ENCODE measurements around the gene ZNF664.

ZNF664 gene

DNA sequence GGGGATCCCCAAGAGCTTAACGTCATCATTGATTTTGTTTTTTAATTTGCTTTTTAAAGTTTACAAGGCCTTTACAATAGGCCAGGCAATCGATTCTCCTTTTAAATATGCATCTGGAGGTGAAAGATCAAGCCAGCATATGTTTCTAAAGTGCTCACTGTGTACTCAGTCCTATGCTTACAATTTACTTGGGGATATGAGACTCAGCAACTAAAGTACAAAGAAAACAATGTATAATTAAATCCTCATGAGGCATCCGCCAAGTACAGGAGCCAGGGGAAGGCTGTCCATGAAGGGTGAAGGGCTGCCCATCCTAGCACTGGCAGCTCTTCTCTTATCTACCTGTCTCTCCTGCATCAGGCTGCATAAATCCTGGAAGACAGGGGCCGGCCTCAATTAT lies 12.2 kb upstream of the ZNF664 start:
- no peak for DNase-seq (ENCODE audit: extremely low spot score)
- ChIA-PET POLR2A (no interaction called here), CTCF (interaction anchor here (0.8 to 1.4 kb wide), 2 partner anchors 55 to 1236 kb away, joined by 3 read pairs; no protein-coding TSS in a partner anchor)
- TF ChIP-seq FOXK2 (IDR thresholded peaks at IDR 0.05) = no peak
- no peak for TF ChIP-seq ARNT (IDR thresholded peaks at IDR 0.05)
- no peak for TF ChIP-seq SP1 (IDR thresholded peaks at IDR 0.05)
- TF ChIP-seq BHLHE40 (IDR thresholded peaks at IDR 0.05; ENCODE audit: borderline replicate concordance) = no peak
- TF ChIP-seq FOXM1 (IDR thresholded peaks at IDR 0.05; ENCODE audit: borderline replicate concordance) = no peak
- TF ChIP-seq SUZ12 (IDR thresholded peaks at IDR 0.05) = no peak
- TF ChIP-seq, protein P1, sequence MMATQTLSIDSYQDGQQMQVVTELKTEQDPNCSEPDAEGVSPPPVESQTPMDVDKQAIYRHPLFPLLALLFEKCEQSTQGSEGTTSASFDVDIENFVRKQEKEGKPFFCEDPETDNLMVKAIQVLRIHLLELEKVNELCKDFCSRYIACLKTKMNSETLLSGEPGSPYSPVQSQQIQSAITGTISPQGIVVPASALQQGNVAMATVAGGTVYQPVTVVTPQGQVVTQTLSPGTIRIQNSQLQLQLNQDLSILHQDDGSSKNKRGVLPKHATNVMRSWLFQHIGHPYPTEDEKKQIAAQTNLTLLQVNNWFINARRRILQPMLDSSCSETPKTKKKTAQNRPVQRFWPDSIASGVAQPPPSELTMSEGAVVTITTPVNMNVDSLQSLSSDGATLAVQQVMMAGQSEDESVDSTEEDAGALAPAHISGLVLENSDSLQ (IDR thresholded peaks at IDR 0.05) = no peak
- no peak for TF ChIP-seq TARDBP (IDR thresholded peaks at IDR 0.05)
- TF ChIP-seq L3MBTL2 (conservative IDR thresholded peaks at IDR 0.05) = no peak
- TF ChIP-seq FOXA1 (IDR thresholded peaks at IDR 0.05) = no peak
- TF ChIP-seq LEF1 (IDR thresholded peaks at IDR 0.05; ENCODE audit: borderline replicate concordance) = no peak
- TF ChIP-seq CTBP1 (IDR thresholded peaks at IDR 0.05; ENCODE audit: borderline replicate concordance) = no peak

DNA sequence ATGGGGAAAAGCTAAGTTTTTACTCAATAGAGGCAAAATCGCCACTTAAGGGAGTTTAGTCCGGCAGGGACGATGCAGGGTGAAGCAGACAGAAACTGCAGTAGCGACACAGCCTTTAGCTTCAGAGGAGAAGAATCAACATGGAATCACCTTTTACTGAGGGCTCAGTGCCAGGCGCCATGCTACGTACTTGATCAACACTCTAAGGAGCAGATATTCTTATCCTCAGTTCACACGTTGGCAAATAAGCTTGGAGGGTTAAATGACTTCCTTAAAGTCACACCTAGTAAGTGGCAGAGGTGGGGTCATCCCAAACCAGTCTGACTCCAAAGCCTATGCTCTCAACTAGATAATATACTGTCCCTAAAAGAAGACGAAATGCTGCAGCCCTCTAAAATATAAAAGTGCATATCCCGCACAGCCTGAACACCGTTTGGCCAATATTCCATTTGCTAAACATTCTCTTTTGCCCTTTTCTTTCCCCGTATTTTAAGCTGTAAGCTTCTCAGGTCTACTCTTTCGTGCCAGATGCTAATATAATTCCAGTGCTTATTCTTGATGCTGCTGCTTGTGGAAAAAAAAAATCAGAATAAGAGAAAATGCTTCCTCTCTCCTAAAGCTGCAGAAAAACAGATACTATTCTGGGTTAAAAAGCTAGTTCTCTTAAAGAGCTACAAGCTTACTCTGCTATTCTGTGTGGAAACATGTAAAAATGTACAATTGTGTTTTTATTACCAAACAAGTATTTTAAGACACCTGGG lies 11.2 kb upstream of the ZNF664 start:
- ChIA-PET CTCF (interaction anchor here (0.6 kb wide), 1 partner anchor 499 kb away, joined by 3 read pairs; no protein-coding TSS in a partner anchor), POLR2A (no interaction called here)
- DNase-seq (ENCODE audit: extremely low spot score) = no peak
- TF ChIP-seq ARNT (IDR thresholded peaks at IDR 0.05) (no peak), BHLHE40 (IDR thresholded peaks at IDR 0.05; ENCODE audit: borderline replicate concordance) (no peak), NFRKB (IDR thresholded peaks at IDR 0.05) (no peak), FOXM1 (IDR thresholded peaks at IDR 0.05; ENCODE audit: borderline replicate concordance) (no peak), ZNF384 (IDR thresholded peaks at IDR 0.05) (no peak), TARDBP (IDR thresholded peaks at IDR 0.05) (no peak), L3MBTL2 (conservative IDR thresholded peaks at IDR 0.05) (no peak), SP1 (IDR thresholded peaks at IDR 0.05) (no peak), ELF4 (IDR thresholded peaks at IDR 0.05) (no peak)
- TF ChIP-seq, protein P1 (IDR thresholded peaks at IDR 0.05) = no peak

DNA sequence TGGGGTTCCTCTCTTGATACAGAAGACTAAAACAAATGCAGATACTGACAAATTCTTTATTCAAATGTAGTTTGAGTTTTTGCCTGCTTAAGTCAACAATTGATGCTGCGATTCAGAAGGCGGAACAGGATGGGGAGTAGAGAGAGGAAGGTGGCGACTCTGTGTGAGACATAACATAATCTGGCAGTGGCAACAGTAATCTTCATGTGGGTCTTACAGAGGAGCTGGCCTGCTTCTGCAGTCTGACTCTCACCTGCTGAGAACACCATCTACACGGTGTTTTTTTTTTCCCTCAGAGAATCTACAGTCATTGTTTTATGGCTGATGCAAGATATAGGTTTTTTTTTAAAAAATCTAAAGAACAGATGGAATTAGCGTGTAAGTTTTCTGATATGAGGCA lies 10.5 kb upstream of the ZNF664 start:
- POLR2A ChIA-PET = no interaction called here
- CTCF ChIA-PET = interaction anchor here (0.6 kb wide), 1 partner anchor 500 kb away, joined by 3 read pairs; no protein-coding TSS in a partner anchor
- no peak for DNase-seq (ENCODE audit: extremely low spot score)
- TF ChIP-seq FOXK2 (IDR thresholded peaks at IDR 0.05) = no peak

DNA sequence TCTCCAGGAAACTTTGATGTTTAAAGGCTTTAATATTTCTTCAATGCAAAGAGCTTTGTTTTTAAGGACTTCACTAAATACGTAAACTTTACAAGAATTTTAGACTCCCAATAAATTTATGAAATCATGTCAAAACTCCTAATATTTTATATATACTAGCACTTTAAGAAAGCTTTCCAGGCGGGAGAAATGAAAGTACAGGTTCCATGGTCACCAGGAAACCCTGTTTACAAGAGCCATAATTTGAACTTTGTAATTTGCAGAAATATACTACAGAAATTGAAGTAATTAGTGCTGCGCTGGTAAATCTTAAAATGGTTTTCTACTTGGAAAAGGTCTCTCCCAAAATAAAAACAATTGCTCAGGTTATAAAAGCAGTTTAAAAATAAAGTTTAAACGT lies 9.2 kb upstream of the ZNF664 start:
- ChIA-PET CTCF (no interaction called here), POLR2A (interaction anchor here (1.1 kb wide), 1 partner anchor 9 kb away, joined by 3 read pairs; no protein-coding TSS in a partner anchor)
- TF ChIP-seq TARDBP (IDR thresholded peaks at IDR 0.05) = no peak
- no peak for DNase-seq (ENCODE audit: extremely low spot score)

DNA sequence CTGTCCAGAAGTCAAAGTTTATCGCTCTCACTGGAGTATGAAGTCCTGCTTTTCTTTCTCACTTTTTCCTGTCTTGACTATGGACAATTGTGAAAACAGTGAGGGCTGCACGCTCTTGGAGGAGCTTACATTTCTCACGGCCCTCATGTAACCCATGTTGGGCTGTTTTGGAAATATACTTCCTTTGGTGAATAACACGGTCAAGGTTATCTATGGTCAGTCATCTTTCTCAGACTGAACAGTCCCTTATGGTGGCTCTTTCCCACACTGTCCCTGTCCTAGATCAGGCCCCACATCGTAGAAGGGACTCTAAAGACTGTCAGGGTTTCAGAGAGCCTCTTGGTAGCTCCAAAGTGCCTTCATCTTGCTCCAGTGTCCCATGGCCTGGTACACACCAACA lies 7.6 kb upstream of the ZNF664 start:
- TF ChIP-seq FOXM1 (IDR thresholded peaks at IDR 0.05; ENCODE audit: borderline replicate concordance) (no peak), SUZ12 (IDR thresholded peaks at IDR 0.05) (no peak), ZNF384 (IDR thresholded peaks at IDR 0.05) (no peak), FOXK2 (IDR thresholded peaks at IDR 0.05) (no peak), L3MBTL2 (conservative IDR thresholded peaks at IDR 0.05) (no peak), ELF4 (IDR thresholded peaks at IDR 0.05) (no peak), CTBP1 (IDR thresholded peaks at IDR 0.05; ENCODE audit: borderline replicate concordance) (no peak), BHLHE40 (IDR thresholded peaks at IDR 0.05; ENCODE audit: borderline replicate concordance) (no peak), SP1 (IDR thresholded peaks at IDR 0.05) (no peak), NFRKB (IDR thresholded peaks at IDR 0.05) (no peak), HDGF (IDR thresholded peaks at IDR 0.05; ENCODE audit: borderline replicate concordance) (no peak)
- TF ChIP-seq, protein P1 (IDR thresholded peaks at IDR 0.05) = no peak
- ChIA-PET POLR2A (no interaction called here), CTCF (interaction anchor here (0.6 kb wide), 1 partner anchor 201 kb away, joined by 3 read pairs; no protein-coding TSS in a partner anchor)
- no peak for DNase-seq (ENCODE audit: extremely low spot score)

DNA sequence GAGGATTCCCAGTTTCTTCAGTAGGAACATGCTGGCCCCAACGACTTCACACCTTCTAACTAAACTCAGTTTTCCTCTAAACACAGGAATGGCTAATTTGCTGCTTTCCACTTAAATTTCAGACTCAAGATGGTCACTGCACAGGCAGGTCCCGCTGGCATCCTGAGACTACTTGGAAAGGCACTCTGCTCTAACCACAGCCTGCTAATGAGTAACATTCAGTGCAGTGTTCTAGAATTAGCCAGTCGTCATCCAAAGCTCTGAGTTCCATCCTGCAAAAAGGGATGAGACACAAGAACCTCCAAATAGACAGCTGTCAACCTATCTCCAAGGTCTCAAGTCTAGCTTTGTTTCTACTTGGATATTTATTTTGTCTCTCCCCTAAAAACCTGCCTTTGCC lies 6.4 kb upstream of the ZNF664 start:
- ChIA-PET POLR2A (no interaction called here), CTCF (no interaction called here)
- TF ChIP-seq ELF4 (IDR thresholded peaks at IDR 0.05) (no peak), CTBP1 (IDR thresholded peaks at IDR 0.05; ENCODE audit: borderline replicate concordance) (no peak), ARNT (IDR thresholded peaks at IDR 0.05) (no peak), FOXA1 (IDR thresholded peaks at IDR 0.05) (no peak), SUZ12 (IDR thresholded peaks at IDR 0.05) (no peak), LEF1 (IDR thresholded peaks at IDR 0.05; ENCODE audit: borderline replicate concordance) (no peak), FOXK2 (IDR thresholded peaks at IDR 0.05) (no peak), HDGF (IDR thresholded peaks at IDR 0.05; ENCODE audit: borderline replicate concordance) (no peak), BHLHE40 (IDR thresholded peaks at IDR 0.05; ENCODE audit: borderline replicate concordance) (no peak), FOXM1 (IDR thresholded peaks at IDR 0.05; ENCODE audit: borderline replicate concordance) (no peak), ZNF384 (IDR thresholded peaks at IDR 0.05) (no peak), L3MBTL2 (conservative IDR thresholded peaks at IDR 0.05) (no peak), TARDBP (IDR thresholded peaks at IDR 0.05) (no peak), NFRKB (IDR thresholded peaks at IDR 0.05) (no peak), SP1 (IDR thresholded peaks at IDR 0.05) (no peak)
- TF ChIP-seq, protein P1 (IDR thresholded peaks at IDR 0.05) = no peak
- no peak for DNase-seq (ENCODE audit: extremely low spot score)

Data from HEK293T (cell line).